HepG2 (cell line): ENCODE data around the gene PANK2. TPM values are rescaled to one million over a fixed set of nuclear protein-coding genes. Genes with fewer than 3 reads are reported as not detected.

Experiments used
- ARNT ChIP-seq: fragments of 450-650 bp; IDR thresholded peaks from 2 replicates; pipeline ENCODE4 v1.6.1; 2017
- JUNB ChIP-seq: sonication (generic); formaldehyde crosslinking; IDR thresholded peaks from 2 replicates; pipeline ENCODE4 v1.8.0; 2022; ENCODE audit warnings: missing genetic modification reagents, mild to moderate bottlenecking, borderline replicate concordance
- NCOA5 ChIP-seq: sonication (generic); formaldehyde crosslinking; IDR thresholded peaks from 2 replicates; pipeline ENCODE4 v1.4.0; 2020; ENCODE audit warnings: missing genetic modification reagents
- NFATC3 ChIP-seq: sonication (generic); formaldehyde crosslinking; IDR thresholded peaks from 2 replicates; pipeline ENCODE4 v1.5.1; 2020; ENCODE audit warnings: mild to moderate bottlenecking, missing genetic modification reagents
- NFYB ChIP-seq: sonication (generic); formaldehyde crosslinking; IDR thresholded peaks from 2 replicates; pipeline ENCODE4 v1.4.0; 2020; ENCODE audit warnings: missing genetic modification reagents
- PITX1 ChIP-seq: sonication (generic); formaldehyde crosslinking; IDR thresholded peaks from 2 replicates; pipeline ENCODE4 v1.5.1; 2020; ENCODE audit warnings: mild to moderate bottlenecking, missing genetic modification reagents
- TARDBP ChIP-seq: sonication (generic); formaldehyde crosslinking; IDR thresholded peaks from 2 replicates; pipeline ENCODE4 v1.8.0; 2022; ENCODE audit warnings: mild to moderate bottlenecking, missing genetic modification reagents
- TBX2 ChIP-seq: sonication (generic); formaldehyde crosslinking; IDR thresholded peaks from 2 replicates; pipeline ENCODE4 v1.5.0; 2020; ENCODE audit warnings: missing genetic modification reagents, mild to moderate bottlenecking, borderline replicate concordance
- ZBTB38 ChIP-seq: sonication (generic); formaldehyde crosslinking; IDR thresholded peaks from 2 replicates; pipeline ENCODE4 v1.5.1; 2020; ENCODE audit warnings: mild to moderate bottlenecking, missing genetic modification reagents
- ZNF878 ChIP-seq: sonication (generic); formaldehyde crosslinking; IDR thresholded peaks from 2 replicates; pipeline ENCODE4 v1.8.1; 2023; ENCODE audit warnings: mild to moderate bottlenecking, missing genetic modification reagents, moderate library complexity
- polyA plus RNA-seq, 8 experiments: library from polyadenylated mRNA; depleted of rRNA in 3 of 8; stranded (reverse) in 7 of 8; unstranded in 1 of 8; fragments of >200 nt; fragmentation: Illumina TruSeq in 4 of 8; extraction: Trizol in 4 of 8; gene quantifications; 2 replicates each; pipeline versions ENCODE4 v1.2.1 to v1.2.3, GENCODE V29; 2011 to 2016; ENCODE audit warnings: low read depth in 4 of 8, missing spikeins in 1 of 8, mixed read lengths in 1 of 8; ENCODE audit not compliant: insufficient read depth in 1 of 8
- total RNA-seq, 5 experiments: library from RNA; depleted of rRNA; stranded (reverse); fragments of >200 nt; fragmentation: Illumina TruSeq; extraction: Trizol; gene quantifications; 2 replicates each; pipeline ENCODE4 v1.2.3, GENCODE V29; 2016; ENCODE audit warnings: low read depth in 1 of 5
- TF ChIP-seq, protein P1 (sequence below): sonication (generic); formaldehyde crosslinking; IDR thresholded peaks from one replicate; pipeline ENCODE4 v1.5.1; 2020; ENCODE audit warnings: mild to moderate bottlenecking, missing genetic modification reagents; ENCODE audit errors: not compliant biosample characterization
- TF ChIP-seq, protein P2 (sequence below): sonication (generic); formaldehyde crosslinking; IDR thresholded peaks from 2 replicates; pipeline ENCODE4 v1.4.0; 2020; ENCODE audit warnings: missing genetic modification reagents
- TF ChIP-seq, protein P3 (sequence below), 2 experiments: sonication (generic) in 1 of 2; formaldehyde crosslinking in 1 of 2; IDR thresholded peaks; 2 replicates each; pipeline versions ENCODE4 v1.6.1 to v1.9.0; 2014 to 2022; ENCODE audit warnings: antibody characterized with exemption in 1 of 2, borderline replicate concordance in 1 of 2, inconsistent platforms in 1 of 2, low read depth in 1 of 2, missing genetic modification reagents in 1 of 2

PANK2 gene
- total and polyA plus RNA-seq, 2 of the 13 experiments (the other 11 are each of a cell fraction or from before 2014, with no cell fraction given) = 39.2 to 123 TPM

DNA sequence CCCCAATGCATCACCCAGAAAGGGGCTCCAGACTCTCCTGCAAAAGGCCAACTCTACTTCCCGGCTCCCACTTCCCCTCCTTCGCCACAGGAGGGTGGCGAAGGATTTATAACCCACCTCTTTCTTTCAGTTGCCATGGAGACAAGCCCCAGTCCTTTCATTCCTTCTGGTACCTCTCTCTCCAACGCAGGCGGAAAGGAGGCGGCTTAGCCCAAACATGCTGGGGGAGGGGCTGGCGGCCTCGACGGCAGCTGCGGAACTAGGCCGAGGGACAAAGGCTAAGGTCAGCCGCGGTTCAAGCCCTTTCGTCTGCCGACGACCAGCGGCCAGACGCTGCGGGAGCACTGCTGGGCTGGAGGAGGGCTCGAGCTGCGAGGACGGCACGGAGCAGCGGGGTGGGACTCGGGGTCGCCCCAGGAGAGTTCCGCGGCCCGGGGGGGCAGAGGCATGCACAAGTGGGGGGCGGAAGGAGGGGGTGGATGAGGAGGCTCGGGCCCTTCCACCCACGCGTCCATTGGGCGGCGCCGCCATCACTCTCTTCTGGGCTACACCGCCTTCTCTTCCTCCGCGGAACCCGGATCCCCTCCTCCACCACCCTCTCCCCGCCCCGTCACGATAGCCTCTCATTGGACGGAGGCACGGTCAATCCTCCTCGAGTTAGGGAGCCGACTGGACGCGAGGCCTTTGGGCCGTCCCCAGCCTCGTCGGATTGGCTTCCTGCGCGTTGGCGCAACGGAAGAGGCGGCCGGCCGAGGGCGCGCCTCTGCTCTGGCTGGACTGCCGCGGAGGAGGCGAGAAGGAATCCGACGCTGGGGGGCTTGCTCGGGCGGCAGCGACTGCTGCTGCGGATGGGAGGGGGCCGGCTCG, at the start of gene PANK2 (continued):
- TF ChIP-seq, protein P1, sequence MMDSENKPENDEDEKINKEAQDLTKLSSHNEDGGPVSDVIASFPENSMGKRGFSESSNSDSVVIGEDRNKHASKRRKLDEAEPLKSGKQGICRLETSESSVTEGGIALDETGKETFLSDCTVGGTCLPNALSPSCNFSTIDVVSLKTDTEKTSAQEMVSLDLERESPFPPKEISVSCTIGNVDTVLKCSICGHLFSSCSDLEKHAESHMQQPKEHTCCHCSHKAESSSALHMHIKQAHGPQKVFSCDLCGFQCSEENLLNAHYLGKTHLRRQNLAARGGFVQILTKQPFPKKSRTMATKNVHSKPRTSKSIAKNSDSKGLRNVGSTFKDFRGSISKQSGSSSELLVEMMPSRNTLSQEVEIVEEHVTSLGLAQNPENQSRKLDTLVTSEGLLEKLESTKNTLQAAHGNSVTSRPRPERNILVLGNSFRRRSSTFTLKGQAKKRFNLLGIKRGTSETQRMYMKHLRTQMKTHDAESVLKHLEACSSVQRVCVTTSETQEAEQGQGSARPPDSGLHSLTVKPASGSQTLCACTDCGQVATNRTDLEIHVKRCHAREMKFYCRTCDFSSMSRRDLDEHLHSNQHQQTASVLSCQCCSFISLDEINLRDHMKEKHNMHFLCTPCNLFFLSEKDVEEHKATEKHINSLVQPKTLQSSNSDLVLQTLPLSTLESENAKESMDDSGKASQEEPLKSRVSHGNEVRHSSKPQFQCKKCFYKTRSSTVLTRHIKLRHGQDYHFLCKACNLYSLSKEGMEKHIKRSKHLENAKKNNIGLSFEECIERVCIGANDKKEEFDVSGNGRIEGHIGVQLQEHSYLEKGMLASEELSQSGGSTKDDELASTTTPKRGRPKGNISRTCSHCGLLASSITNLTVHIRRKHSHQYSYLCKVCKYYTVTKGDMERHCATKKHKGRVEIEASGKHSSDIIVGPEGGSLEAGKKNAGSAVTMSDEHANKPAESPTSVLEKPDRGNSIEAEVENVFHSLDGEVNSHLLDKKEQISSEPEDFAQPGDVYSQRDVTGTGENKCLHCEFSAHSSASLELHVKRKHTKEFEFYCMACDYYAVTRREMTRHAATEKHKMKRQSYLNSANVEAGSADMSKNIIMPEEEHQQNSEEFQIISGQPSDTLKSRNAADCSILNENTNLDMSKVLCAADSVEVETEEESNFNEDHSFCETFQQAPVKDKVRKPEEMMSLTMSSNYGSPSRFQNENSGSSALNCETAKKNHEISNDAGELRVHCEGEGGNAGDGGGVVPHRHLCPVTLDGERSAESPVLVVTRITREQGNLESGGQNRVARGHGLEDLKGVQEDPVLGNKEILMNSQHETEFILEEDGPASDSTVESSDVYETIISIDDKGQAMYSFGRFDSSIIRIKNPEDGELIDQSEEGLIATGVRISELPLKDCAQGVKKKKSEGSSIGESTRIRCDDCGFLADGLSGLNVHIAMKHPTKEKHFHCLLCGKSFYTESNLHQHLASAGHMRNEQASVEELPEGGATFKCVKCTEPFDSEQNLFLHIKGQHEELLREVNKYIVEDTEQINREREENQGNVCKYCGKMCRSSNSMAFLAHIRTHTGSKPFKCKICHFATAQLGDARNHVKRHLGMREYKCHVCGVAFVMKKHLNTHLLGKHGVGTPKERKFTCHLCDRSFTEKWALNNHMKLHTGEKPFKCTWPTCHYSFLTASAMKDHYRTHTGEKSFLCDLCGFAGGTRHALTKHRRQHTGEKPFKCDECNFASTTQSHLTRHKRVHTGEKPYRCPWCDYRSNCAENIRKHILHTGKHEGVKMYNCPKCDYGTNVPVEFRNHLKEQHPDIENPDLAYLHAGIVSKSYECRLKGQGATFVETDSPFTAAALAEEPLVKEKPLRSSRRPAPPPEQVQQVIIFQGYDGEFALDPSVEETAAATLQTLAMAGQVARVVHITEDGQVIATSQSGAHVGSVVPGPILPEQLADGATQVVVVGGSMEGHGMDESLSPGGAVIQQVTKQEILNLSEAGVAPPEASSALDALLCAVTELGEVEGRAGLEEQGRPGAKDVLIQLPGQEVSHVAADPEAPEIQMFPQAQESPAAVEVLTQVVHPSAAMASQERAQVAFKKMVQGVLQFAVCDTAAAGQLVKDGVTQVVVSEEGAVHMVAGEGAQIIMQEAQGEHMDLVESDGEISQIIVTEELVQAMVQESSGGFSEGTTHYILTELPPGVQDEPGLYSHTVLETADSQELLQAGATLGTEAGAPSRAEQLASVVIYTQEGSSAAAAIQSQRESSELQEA (CRISPR knock-in tag) = peak; percentile 90
- peak; percentile 61; the same call in 1 of the 2 replicates for TF ChIP-seq ZBTB38 (CRISPR knock-in tag)
- TF ChIP-seq ZNF878 = no peak
- no peak for TF ChIP-seq NCOA5 (CRISPR knock-in tag)
- TF ChIP-seq ARNT = no peak
- no peak for TF ChIP-seq NFATC3 (CRISPR knock-in tag)
- peak; percentile 100 for TF ChIP-seq NFYB
- TF ChIP-seq PITX1 = peak; percentile 95
- peak; percentile 97 for TF ChIP-seq TARDBP (CRISPR knock-in tag)
- TF ChIP-seq, protein P2, sequence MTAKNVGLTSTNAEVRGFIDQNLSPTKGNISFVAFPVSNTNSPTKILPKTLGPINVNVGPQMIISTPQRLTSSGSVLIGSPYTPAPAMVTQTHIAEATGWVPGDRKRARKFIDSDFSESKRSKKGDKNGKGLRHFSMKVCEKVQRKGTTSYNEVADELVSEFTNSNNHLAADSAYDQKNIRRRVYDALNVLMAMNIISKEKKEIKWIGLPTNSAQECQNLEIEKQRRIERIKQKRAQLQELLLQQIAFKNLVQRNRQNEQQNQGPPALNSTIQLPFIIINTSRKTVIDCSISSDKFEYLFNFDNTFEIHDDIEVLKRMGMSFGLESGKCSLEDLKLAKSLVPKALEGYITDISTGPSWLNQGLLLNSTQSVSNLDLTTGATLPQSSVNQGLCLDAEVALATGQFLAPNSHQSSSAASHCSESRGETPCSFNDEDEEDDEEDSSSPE (CRISPR knock-in tag) = peak; percentile 82
- peak; percentile 90 for TF ChIP-seq TBX2 (CRISPR knock-in tag)
- no peak; the same call in 1 of the 2 replicates for TF ChIP-seq JUNB (CRISPR knock-in tag)
- TF ChIP-seq, protein P3, sequence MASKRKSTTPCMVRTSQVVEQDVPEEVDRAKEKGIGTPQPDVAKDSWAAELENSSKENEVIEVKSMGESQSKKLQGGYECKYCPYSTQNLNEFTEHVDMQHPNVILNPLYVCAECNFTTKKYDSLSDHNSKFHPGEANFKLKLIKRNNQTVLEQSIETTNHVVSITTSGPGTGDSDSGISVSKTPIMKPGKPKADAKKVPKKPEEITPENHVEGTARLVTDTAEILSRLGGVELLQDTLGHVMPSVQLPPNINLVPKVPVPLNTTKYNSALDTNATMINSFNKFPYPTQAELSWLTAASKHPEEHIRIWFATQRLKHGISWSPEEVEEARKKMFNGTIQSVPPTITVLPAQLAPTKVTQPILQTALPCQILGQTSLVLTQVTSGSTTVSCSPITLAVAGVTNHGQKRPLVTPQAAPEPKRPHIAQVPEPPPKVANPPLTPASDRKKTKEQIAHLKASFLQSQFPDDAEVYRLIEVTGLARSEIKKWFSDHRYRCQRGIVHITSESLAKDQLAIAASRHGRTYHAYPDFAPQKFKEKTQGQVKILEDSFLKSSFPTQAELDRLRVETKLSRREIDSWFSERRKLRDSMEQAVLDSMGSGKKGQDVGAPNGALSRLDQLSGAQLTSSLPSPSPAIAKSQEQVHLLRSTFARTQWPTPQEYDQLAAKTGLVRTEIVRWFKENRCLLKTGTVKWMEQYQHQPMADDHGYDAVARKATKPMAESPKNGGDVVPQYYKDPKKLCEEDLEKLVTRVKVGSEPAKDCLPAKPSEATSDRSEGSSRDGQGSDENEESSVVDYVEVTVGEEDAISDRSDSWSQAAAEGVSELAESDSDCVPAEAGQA (IDR thresholded peaks at IDR 0.05; ENCODE audit: low read depth) = no peak; the same call in 1 of the 2 replicates
- TF ChIP-seq, protein P3 (CRISPR knock-in tag; IDR thresholded peaks at IDR 0.05; ENCODE audit: borderline replicate concordance) = no peak
